B cell (primary cell): ENCODE data around the gene CD207.

ENCODE experiments used
- CTCF ChIP-seq: fragments of 200-600 bp; IDR thresholded peaks from one replicate; pipeline ENCODE4 v1.8.0; 2022; ENCODE audit warnings: antibody characterized with exemption, mild to moderate bottlenecking
- EZH2 ChIP-seq: IDR thresholded peaks from 2 replicates; pipeline ENCODE4 v1.6.1; 2012; ENCODE audit warnings: borderline replicate concordance, low read depth, mild to moderate bottlenecking, moderate library complexity, low read length; ENCODE audit not compliant: insufficient read depth, poor library complexity, severe bottlenecking

- TF ChIP-seq CTCF (no peak), EZH2 (no peak)
Measured at GRCh38 chr2:70807828-70808118, 27.8 kb downstream of the CD207 start.
